ENCODE data around the gene DCAF4.
"Not testable (repeated sequence)": the region's sequence is repeated elsewhere in the genome, so short reads cannot be mapped to it uniquely, and the experiment has no call there.

Gene DCAF4

GRCh38 chr14:72996916-72997315, 70.7 kb downstream of the DCAF4 start:
- TF ChIP-seq CTCF (IDR thresholded peaks at IDR 0.05; ENCODE audit: low read depth, low read length) = no peak
- no peak for TF ChIP-seq MAX (IDR thresholded peaks at IDR 0.05; ENCODE audit: low read depth, low read length)
- no peak for TF ChIP-seq POLR2A (IDR thresholded peaks at IDR 0.05; ENCODE audit: extremely low read depth, insufficient read length)
- TF ChIP-seq MYC (IDR thresholded peaks at IDR 0.05; ENCODE audit: low read depth, low read length) = no peak
- no peak overlapping the region for H3K4me3 ChIP-seq (ENCODE audit: low read depth, low read length)
- no peak for DNase-seq (ENCODE audit: low read depth)

GRCh38 chr14:72998252-72998903, 72.1 kb downstream of the DCAF4 start:
- DNase-seq (ENCODE audit: low read depth) = no peak

GRCh38 chr14:72999316-72999715, 73.1 kb downstream of the DCAF4 start:
- H3K4me3 ChIP-seq (ENCODE audit: low read depth, low read length) = no peak overlapping the region
- TF ChIP-seq POLR2A (IDR thresholded peaks at IDR 0.05; ENCODE audit: extremely low read depth, insufficient read length) = no peak
- no peak for TF ChIP-seq CTCF (IDR thresholded peaks at IDR 0.05; ENCODE audit: low read depth, low read length)
- TF ChIP-seq MAX (IDR thresholded peaks at IDR 0.05; ENCODE audit: low read depth, low read length) = no peak
- no peak for TF ChIP-seq MYC (IDR thresholded peaks at IDR 0.05; ENCODE audit: low read depth, low read length)

More at GRCh38 chr14:72998252-72998903, 72.1 kb downstream of the DCAF4 start:
- H3K4me3 ChIP-seq (ENCODE audit: low read depth, low read length) = no peak overlapping the region
- TF ChIP-seq CTCF (IDR thresholded peaks at IDR 0.05; ENCODE audit: low read depth, low read length) = no peak
- TF ChIP-seq MYC (IDR thresholded peaks at IDR 0.05; ENCODE audit: low read depth, low read length) = no peak
- TF ChIP-seq MAX (IDR thresholded peaks at IDR 0.05; ENCODE audit: low read depth, low read length) = no peak
- TF ChIP-seq POLR2A (IDR thresholded peaks at IDR 0.05; ENCODE audit: extremely low read depth, insufficient read length) = no peak

GRCh38 chr14:73000073-73000472, 73.8 kb downstream of the DCAF4 start:
- no peak overlapping the region for H3K4me3 ChIP-seq (ENCODE audit: low read depth, low read length)
- DNase-seq (ENCODE audit: low read depth) = no peak
- TF ChIP-seq MYC (IDR thresholded peaks at IDR 0.05; ENCODE audit: low read depth, low read length) (no peak), POLR2A (IDR thresholded peaks at IDR 0.05; ENCODE audit: extremely low read depth, insufficient read length) (no peak), CTCF (IDR thresholded peaks at IDR 0.05; ENCODE audit: low read depth, low read length) (no peak), MAX (IDR thresholded peaks at IDR 0.05; ENCODE audit: low read depth, low read length) (no peak)

More at GRCh38 chr14:72999316-72999715, 73.1 kb downstream of the DCAF4 start:
- no peak for DNase-seq (ENCODE audit: low read depth)

- TF ChIP-seq CTCF (IDR thresholded peaks at IDR 0.05; ENCODE audit: low read depth, low read length) = no peak
- TF ChIP-seq MYC (IDR thresholded peaks at IDR 0.05; ENCODE audit: low read depth, low read length) = no peak
- no peak for TF ChIP-seq MAX (IDR thresholded peaks at IDR 0.05; ENCODE audit: low read depth, low read length)
- no peak for TF ChIP-seq POLR2A (IDR thresholded peaks at IDR 0.05; ENCODE audit: extremely low read depth, insufficient read length)
- DNase-seq (ENCODE audit: low read depth) = no peak
- H3K4me3 ChIP-seq (ENCODE audit: low read depth, low read length) = no peak overlapping the region
Observed at GRCh38 chr14:73003681-73004080, 77.4 kb downstream of the DCAF4 start.

- DNase-seq (ENCODE audit: low read depth); H3K4me3 ChIP-seq (ENCODE audit: low read depth, low read length): not testable (repeated sequence)
Observed at GRCh38 chr14:73004641-73005040, 78.4 kb downstream of the DCAF4 start.

Measured in NB4 (cell line).